ENCODE data around the gene ADARB2.

ADARB2 gene

DNA sequence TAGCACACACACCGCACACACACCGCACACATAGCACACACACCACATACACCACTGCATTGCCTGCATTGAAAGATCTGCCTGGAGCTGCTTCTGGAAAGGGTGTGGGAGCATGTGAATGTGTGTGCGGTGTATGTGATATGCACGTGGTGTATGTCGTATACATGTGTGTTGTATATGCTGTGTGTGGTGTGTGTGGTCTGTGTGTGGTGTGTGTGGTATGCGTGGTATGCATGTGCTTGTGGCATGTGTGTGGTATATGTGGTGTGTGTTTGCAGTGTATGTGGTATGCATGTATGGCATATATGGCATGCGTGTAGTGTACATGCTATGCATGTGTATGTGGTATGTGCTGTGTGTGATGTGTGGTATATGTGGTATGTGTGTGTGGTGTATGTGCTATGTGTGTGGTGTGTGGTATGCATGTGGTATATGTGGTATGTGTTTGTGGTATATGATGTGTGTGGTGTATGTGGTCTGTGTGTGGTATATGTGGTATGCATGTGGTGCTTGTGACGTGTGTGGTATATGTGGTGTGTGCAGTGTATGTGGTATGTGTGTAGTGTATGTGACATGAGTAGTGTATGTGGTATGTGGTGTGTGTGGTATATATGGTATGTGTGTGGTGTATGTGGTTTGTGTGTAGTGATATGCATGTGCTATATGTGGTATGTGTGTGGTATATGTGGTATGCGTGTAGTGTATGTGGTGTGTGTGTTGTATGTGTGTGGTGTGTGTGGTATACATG is 505.0 kb downstream of the ADARB2 start:
- no peak overlapping the region for H3K4me3 ChIP-seq (ENCODE audit: low read depth, low read length)
- TF ChIP-seq, protein P1, sequence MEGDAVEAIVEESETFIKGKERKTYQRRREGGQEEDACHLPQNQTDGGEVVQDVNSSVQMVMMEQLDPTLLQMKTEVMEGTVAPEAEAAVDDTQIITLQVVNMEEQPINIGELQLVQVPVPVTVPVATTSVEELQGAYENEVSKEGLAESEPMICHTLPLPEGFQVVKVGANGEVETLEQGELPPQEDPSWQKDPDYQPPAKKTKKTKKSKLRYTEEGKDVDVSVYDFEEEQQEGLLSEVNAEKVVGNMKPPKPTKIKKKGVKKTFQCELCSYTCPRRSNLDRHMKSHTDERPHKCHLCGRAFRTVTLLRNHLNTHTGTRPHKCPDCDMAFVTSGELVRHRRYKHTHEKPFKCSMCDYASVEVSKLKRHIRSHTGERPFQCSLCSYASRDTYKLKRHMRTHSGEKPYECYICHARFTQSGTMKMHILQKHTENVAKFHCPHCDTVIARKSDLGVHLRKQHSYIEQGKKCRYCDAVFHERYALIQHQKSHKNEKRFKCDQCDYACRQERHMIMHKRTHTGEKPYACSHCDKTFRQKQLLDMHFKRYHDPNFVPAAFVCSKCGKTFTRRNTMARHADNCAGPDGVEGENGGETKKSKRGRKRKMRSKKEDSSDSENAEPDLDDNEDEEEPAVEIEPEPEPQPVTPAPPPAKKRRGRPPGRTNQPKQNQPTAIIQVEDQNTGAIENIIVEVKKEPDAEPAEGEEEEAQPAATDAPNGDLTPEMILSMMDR (IDR thresholded peaks at IDR 0.05; ENCODE audit: low read depth, low read length, missing control alignments), result no peak
- no peak for DNase-seq (ENCODE audit: low read depth)

DNA sequence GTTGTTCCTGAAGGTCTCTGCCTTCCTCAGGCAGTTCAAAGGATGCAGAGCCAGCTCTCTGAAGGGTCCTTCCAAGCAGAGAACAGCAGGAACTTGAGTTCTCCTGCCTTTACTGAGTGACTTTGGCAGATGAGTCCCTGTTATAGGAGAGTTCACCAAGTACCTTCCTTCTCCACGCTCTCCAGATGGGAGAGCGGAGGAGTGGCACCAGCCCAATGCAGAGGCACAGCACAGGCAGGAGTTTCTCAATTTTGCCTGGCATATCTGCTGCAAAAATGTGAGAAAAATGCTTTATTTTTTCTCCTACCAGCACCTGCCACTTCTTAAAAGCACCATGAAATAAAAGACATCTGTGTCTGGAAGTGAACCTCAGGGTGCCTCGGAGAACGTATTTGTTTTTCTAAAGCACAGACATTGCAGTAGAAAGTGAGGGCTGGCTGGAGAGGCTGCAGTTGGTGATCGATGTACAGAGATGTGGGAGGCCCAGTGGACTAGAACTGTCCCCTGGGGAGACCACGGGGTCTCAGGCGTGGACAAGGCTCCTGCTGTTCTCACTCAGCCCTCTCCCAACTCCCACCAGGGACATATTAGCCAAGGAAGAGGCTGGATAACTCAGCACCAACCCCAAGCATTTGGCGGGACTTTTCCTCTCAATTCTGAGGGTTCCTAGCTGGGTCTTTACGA is 506.6 kb downstream of the ADARB2 start:
- TF ChIP-seq, protein P1 (IDR thresholded peaks at IDR 0.05; ENCODE audit: low read depth, low read length, missing control alignments), result no peak
- no peak overlapping the region for H3K4me3 ChIP-seq (ENCODE audit: low read depth, low read length)
- DNase-seq (ENCODE audit: low read depth), result no peak

DNA sequence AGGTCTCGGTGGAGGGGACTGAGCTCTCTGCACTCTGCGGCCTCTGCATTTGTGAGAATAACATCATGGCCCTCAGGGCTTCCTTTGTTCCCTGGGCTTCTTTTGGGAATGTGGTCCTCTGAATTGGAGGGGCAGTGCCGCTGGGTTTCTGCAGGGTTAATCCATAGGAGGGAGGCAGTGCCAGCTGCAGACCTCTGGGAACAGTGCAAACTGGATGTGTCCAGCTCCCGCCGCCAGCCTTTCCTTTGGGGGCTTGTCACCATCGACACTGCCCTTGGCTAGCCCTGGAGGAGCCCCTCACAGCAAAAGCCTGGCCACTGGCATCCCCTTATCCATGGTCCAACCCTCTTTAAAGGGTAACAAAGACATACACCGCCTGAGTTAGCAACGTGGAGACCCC is 507.2 kb downstream of the ADARB2 start:
- DNase-seq (ENCODE audit: low read depth), result no peak
- TF ChIP-seq, protein P1 (IDR thresholded peaks at IDR 0.05; ENCODE audit: low read depth, low read length, missing control alignments), result no peak

DNA sequence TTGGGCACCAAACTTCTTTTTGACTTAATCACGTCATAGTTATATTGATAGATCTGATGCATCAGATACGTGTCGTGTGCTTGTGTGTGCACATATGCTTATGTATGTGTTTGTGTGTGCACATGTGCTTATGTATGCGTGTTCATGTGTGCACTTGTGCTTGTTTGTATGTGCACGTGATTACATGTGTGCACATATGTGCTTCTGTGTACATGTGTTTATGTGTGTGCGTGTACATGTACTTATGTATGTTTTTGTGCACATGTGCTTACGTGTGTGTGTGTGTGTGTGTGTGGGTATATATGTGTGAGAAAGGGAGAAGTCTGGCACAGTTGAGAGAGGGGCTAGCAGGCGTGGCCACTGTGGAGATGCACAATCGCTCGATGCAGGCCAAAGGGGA is 507.8 kb downstream of the ADARB2 start:
- TF ChIP-seq, protein P1 (IDR thresholded peaks at IDR 0.05; ENCODE audit: low read depth, low read length, missing control alignments), result no peak
- no peak for DNase-seq (ENCODE audit: low read depth)
- H3K4me3 ChIP-seq (ENCODE audit: low read depth, low read length), result no peak overlapping the region

More for the DNA sequence above, 507.2 kb downstream of the ADARB2 start:
- H3K4me3 ChIP-seq (ENCODE audit: low read depth, low read length), result no peak overlapping the region

DNA sequence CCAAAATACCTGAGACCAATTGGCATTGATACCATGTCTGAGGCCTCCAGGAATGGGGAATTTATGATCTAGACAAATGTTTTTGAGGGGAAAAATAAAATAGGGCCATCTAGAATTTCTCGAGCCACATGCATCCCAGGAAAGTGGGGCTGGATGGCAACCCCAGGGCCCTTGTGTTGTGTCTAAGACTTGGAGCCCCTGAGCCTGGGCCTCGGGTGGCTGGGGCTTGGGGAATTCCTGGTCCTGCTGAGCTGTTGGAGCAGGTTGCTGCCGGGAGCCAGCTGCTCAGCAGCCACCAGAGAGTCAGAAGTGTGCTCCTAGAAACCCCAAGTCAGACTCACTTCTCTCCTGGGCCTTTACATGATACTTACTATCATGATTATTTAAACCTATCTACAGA is 508.2 kb downstream of the ADARB2 start:
- TF ChIP-seq, protein P1 (IDR thresholded peaks at IDR 0.05; ENCODE audit: low read depth, low read length, missing control alignments), result no peak
- no peak overlapping the region for H3K4me3 ChIP-seq (ENCODE audit: low read depth, low read length)
- no peak for DNase-seq (ENCODE audit: low read depth)

DNA sequence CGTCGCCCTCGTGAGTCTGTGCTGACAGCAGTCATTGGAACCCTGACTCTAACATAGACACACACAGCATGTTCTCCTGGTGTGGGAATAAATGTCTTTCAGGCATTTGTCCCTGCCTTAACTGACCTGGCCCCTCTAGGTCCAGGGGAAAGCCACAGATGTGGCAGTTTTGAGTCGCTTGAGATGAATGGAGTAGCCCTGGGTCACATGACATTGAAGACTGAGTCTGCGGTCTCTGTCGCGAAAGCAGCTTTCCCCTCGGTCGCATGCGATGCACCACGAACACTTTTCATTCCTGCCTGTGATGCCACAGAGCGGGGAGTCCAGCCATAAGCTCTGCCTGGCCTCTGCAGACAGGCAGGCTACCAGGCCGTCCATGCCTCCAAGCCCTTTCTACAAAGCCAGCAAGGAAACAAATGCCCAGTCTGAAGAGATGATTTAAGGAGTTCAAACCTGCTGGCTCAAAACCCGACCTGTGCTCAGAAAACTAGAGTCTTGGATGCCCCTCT is 508.8 kb downstream of the ADARB2 start:
- TF ChIP-seq, protein P1 (IDR thresholded peaks at IDR 0.05; ENCODE audit: low read depth, low read length, missing control alignments), result no peak
- no peak for DNase-seq (ENCODE audit: low read depth)
- no peak overlapping the region for H3K4me3 ChIP-seq (ENCODE audit: low read depth, low read length)

Data from GM12864 (cell line).